Activated CD4-positive, alpha-beta T cell treated with anti-CD3 and anti-CD28 coated beads, Interleukin-2, amount 50 U/mL, for 4 hours (primary cell): Measurements from ENCODE around the gene GARNL3.

ENCODE experiments used
- DNase-seq, 2 experiments: peaks; one replicate each; pipeline ENCODE4 v3.0.0-alpha.2; 2020

Gene GARNL3

DNA sequence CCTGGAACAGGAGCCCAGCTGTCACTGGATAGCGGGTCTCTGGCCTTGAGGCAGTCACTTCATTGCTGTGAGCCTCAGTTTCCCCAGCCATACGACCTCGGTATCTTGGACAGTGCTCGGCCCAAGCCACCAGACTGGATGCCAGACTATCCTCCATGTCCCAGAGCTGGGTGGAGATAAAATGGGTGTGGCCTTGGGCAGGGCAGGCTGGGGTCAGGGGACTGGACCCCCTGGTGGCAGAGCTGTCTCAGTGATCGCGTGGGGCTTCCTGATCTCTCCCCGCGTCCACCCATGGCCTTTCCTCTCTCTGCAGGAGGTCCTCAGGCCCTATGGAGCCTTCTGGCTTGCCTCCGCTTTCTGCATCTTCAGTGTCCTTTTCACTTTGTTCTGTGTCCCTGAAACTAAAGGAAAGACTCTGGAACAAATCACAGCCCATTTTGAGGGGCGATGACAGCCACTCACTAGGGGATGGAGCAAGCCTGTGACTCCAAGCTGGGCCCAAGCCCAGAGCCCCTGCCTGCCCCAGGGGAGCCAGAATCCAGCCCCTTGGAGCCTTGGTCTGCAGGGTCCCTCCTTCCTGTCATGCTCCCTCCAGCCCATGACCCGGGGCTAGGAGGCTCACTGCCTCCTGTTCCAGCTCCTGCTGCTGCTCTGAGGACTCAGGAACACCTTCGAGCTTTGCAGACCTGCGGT, 142.4 kb downstream of the GARNL3 start:
- no peak for DNase-seq

DNA sequence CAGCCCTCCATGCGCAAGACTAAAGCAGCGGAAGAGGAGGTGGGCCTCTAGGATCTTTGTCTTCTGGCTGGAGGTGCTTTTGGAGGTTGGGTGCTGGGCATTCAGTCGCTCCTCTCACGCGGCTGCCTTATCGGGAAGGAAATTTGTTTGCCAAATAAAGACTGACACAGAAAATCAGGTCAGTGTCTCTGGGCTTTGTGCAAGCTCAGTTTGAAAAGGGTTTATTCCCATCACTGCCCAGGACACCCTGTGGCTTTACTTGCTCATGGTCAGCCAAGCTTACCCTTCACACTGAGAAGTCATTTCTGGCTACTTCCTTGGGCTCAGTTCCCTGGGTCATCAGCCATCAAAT, 142.9 kb downstream of the GARNL3 start:
- no peak for DNase-seq

DNA sequence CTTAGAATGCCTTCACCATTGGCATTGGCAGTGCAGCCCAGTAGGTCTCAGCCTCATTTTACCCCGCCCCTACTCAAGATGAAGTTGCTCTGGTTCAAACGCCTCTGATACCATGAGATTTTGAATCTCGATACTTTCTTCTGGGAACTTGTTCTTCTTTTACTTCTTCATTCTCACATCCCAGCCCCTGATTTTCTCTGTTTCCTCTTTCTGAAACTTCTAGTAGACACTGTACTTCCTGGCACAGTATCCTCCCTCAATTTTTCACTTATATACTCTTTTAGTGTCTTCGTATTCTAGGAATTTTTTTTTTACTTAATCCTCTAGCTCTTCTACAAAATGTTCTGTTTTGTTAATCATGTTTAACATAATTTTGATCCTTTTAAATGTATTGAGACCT, 146.5 kb downstream of the GARNL3 start:
- no peak for DNase-seq

DNA sequence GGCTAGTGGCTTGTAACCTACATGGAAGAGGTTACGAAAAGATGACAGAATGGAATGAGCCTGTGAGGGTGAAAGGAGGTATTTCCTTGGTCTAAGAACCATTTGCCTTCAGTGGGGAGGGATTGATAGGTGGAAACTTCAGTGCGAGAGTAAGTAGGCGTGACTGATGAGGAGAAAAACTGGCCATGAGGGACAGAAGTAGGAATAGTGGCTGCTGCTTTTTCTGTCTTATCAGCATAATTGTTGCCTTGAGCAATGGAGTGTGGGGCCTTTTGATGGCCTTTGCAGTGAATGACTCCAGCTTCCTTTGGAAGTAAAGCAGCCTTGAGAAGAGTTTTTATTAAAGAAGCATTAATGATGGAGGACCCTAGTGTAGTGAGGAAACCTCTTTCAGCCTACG, 150.6 kb downstream of the GARNL3 start:
- no peak for DNase-seq

DNA sequence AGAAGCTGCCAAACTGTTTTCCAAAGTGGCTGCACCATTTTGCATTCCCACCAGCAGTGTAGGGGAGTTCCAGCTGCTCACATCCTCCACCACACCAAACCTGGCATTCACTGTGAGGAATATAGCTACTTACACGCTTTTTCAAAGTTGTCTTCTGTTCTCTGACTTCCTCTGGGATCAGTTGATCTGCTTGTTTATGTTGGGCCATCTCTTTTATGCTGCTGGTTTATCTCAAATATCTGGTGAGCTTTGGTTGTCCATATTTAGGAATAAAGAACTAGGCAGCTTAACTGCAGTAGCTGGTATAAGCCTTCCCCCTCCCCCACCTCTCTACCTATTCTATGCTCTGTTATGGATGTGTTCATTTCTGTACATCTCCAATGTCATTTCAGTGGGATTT, 151.1 kb downstream of the GARNL3 start:
- DNase-seq: no peak

DNA sequence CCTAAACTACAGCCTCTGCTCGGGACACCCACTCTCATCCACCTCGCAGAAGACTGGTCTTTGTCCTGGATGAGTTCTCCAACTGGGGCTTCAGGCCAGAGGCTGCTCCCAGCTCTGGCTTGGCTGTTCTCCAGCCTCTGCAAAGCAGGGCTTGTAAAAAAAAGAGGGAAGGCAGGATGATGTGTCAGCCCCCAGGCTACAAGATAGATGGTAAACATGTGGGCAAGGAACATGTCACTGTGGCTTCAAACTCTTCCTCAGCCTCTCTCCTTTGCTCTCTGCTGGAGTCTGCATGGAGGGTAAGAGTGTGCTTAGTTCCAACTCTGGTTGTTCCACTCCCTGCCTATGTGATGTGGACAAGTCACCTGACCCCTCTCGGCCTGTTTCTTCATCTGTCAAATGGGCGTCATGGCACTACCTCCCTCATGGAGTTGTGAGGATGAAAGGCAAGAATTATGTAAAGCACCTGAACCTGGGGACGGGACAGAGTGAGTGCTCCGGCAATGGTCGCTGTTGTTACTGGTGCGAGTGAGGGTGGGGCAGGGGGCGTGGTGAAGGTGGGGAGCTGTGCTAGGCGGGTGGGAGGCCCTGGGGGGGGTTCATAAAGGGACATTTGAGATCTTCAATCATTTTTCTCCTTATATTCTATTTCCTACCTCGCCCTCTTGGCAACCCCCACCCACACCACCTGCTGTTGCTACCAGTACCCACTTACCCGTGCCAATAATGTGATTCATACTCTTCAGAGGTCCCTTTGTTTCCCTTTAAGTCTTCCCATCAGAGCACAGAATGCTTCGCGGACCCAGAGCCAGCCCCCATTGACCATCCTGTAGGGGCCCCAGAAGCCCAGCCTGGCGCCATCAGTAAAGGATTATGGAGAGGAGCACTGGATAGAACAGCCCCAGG, 152.8 kb downstream of the GARNL3 start:
- DNase-seq: no peak

DNA sequence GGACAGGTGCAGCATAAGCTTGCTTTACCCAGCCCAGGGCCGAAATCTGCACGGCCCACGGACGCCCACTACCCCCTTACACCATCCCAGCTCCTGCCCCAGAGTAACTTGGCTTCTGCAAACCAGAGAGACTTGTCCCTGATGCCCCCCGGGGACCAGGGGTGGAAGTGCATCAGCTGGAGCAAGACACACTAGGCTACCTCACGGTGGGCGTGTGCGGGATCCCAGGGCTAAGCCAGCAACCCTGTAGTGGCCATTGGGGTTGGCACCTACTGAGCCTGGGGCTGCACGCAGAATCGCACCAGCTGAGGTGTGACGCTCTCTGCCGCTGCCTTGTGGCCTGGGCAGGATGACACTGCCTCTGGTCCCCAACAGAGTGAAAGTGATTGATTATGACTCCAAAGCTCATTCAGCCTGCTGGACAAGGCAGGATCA, 153.5 kb downstream of the GARNL3 start:
- DNase-seq: peak; percentile 32 to 34

DNA sequence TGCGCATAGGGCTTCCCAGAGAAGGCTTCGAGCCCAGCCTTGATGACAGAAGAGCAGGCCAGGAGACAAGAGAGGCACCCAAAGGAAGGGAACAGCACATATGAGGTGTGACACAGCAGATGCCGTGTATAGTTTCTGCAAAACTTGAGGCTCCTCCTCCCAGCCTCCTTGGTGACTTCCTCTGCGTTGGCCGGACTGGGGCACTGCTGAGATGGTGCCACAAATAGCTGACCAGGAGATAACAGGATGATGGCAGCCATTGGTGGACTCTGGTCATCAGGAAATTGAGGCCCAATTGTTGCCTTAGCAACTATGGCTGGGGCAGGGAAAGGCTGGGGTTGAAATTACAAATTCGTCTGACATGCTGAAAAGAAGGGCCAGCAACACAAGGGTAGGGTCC, 154.8 kb downstream of the GARNL3 start:
- DNase-seq: no peak

DNA sequence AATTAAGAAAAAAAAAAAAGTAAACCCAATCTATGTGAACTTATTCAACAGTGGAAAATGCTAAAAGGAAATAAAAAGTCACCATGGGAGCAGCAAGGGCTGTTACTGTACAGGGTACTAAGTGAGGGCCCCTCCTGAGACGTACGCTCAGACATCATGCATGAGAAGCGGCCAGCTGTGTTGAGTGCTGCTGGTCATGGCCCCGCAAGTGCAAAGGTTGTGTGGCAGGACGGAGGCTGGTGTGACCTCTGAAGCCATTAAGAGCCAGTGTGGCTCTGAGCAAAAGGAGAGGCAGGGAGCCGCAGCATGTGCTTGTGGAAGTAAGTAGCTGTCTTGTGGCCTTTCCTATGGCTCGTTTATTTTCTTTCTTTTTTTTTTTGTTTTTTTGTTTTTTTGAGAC, 156.5 kb downstream of the GARNL3 start:
- no peak for DNase-seq

DNA sequence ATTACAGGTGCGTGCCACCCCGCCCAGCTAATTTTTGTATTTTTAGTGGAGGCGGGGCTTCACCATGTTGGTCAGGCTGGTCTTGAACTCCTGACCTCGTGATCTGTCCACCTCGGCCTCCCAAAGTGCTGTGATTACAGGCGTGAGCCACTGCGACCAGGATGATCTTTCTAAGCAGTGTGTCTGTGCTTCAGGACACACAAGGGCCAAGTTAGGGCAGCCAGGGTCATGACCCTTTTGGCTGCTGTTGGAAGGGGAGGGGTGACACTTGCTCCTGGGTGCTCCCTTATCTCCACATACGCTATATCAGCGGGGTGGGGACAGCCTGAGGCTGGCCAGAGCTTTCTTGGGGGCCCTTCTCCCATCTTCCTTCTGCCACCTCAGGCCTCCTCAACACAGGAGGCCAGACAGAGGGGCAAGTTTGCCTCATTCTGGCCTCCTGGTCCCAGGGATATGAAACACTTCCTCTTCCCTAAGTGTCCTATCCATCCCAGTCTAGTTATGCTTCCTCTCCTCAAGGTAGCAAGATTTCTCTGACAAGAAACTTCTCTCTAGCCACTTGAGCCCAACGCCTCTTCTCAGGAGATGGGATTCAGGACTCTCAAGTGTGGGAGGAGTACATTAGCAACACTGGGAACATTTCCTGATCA, 157.7 kb downstream of the GARNL3 start:
- DNase-seq: no peak

DNA sequence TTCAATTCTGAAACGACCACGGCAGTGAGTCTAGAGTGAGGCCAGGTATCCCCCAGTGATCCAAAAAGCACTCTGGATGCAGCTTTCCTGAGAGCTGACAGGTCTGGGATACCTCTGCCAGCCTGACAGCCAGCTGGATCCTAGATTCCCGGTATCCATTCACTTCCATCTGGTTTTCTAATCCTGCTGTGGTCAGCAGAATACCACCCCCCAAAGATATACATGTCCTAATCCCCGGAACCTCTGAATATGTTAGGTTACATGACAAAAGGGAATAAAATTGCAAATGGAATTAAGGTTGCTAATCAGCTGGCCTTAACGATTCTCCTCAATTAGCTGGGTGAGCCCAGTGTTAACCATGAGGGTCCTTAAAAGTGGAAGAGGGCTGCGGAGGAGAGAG, 158.2 kb downstream of the GARNL3 start:
- DNase-seq: no peak

DNA sequence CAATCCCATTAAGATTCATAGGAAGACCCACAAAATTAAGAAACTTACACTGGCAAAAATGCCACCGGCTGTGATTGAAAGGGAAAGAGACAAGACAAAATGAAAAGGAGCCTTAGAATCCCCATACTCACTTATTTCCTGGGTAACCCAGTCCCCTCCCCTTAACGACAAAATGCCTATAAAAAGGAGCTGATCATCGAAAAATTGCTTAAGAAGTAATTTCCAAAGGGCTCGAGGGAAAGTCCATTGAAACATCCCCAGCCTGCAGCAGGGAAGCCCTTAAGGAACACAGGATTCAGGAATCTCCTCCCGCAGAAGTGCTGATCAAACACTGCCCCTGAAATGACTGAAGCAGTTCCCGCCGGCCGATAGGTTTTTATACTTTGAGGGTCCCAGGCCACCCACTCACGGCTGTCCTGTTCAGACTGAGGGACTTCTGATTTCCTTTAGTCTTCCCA, 158.9 kb downstream of the GARNL3 start:
- no peak for DNase-seq

DNA sequence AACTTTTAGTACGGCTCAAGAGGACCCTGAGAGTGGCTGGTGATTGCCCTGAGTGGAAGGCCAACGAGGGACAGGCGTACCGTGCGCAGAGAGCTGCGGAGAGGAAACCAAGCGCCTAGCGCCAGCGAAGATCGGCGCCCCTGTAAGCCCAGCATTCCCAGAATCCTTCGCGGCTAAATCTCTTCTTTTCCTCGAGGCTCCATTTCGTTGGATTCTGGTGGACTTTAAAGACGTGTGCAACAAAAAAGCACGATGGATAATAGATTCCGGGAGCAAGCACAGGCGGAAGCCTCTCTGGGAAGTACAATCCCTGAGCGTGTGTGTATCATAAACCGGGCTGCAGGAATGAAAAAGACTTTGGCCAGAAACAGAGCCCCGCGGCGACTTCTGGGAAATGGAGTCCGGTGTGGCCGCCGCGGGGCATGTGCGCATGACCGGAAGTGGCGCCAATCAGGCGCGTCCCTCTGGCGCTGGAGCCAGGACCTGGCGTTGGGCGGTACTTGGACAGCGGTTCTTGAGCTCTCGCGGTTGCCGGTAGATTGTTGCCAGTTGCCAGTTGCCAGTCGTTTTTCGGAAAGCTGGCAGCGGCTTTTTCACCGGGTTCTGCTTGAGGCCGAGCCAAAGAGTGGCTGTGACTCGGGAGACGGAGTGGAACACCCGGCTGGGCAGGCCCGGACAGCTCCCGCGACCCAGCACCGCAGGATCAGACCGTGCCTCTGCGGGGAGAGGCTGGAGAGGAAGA, 159.5 kb downstream of the GARNL3 start, which contains the start of gene ZNF79:
Gene ZNF79 (plus strand): TSS at position 449 of the 742 bp plus-strand sequence. CDS start 406 bp downstream, outside the sequence.
- DNase-seq: peak; percentile 81 to 84

DNA sequence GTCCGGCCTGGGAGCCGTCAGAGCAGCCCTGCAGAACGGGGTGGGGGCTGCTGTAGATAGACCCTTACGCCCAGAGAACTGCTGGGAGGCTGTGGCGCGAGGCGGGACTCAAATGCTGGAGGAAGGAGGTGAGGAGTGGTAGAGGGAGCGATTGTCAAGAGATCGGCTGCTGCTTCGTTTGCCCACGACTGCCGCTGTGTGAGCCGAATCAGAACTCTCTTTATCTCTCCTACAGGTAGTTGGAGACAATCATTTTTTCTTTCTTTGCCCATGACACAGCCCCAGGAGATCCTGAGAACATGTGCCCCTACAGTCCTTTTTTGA, 160.1 kb downstream of the GARNL3 start:
- DNase-seq: peak; percentile 33 to 40

DNA sequence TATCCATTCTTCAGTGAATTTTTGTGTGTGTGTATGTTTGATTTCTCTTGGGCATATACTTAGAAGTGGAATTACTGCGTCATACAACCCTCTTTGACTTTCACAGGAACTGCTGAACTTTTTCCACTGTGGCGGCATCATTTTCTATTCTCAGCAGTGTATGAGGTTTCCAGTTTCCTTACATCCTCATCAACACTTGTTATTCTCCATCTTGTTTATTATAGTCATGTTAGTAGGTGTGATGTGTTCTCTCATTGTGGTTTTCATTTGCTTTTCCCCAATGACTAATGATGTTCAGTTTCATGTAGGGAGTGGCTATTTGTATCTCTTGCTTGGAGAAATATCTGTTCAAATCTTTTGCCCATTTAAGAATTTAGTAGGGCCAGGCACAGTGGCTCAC, 162.2 kb downstream of the GARNL3 start:
- peak in 1 of 2 experiments; percentile 26 for DNase-seq

DNA sequence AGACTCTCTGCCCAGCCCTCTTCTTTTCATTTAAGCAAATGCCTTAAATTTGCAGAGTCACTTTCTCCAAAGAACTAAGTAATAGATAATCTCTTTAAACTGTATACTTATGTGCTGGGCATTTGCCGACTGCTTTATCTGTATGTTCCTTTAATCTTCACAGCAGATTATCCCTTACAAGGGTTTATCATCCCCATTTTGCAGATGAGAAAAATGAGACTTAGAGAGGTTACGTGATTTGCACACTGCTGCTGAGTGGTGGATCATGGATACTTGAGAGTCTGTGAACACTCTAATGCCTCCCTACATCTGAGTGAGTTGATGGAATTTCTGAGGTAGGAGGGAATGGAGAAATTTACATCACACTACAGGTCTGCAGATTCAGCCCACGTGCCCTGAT, 163.8 kb downstream of the GARNL3 start:
- DNase-seq: no peak

DNA sequence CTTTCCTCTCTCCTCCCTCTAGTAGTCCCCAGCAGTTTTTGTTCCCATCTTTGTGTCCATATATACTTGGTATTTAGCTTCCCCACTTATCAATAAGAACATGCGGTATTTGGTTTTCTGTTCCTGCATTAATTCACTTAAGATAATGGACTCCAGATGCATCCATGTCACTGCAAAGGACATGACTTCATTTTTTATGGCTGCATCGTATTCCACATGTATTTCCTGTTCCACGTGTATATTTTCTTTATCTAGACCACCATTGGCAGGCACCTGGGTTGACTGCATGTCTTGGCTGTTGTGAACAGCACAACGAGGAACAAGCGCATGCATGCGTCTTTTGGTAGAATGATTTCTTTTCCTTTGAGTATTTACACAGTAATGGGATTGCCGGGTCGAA, 165.8 kb downstream of the GARNL3 start:
- DNase-seq: no peak

DNA sequence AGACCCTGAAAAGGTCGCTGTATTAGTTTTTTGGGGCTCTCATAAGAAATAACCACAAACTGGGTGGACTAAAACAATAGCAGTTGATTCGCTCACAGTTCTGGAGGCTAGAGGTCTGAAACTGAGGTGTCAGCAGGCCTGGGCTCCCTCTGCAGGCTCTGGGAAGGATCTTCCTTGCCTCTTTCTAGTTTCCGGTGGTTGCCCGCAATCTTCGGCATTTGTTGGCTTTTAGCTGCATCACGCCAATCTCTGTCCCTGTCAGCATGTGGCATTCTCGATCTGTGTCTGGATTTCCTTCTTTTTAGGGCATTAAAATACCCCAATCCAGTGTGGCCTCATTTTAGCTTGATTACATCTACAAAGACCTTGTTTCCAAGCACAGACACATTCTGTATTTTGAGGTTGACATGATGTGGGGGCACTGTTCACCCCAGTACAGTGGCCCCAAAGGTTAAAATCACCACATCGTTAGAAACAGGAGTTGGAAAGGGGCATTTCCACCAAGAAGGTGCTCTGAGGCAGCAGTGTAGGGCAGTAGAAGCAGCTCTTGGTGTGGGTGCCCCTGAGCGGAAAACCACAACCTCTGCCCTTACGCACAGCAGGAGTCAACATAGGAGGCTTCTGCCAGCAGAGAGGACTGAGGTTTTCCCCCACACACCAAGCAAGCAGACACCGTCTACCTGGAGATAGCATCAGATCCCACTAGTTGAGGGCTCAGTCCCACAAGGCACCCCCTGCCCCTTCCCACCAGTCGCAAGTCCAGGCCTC, 173.1 kb downstream of the GARNL3 start:
- DNase-seq: no peak

DNA sequence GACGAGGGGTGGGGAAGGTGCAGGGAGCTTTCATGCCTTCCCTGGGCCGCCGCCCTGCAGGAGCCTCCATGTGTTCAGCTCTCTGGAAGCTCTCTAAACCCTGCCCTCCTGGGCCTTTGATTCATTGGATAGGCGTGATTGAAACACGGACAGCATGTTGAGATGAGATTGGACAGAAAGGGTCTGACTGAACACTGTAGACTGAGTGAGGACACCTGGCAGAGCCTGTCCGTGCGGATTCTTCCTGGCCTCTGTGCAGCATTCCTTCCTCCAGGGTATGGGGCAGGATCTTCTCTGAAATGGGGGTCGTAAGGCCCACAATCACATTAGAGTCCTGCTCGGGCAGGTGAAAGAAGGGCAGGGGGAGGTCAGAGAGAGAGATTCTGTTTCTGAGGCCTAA, 173.8 kb downstream of the GARNL3 start:
- DNase-seq: no peak
